Measurements from ENCODE around the gene ACBD4.

GRCh38 chr17:45096926-45097325 lies 38.6 kb upstream of the ACBD4 start:
- no peak for TF ChIP-seq GATA2 (IDR thresholded peaks at IDR 0.05; ENCODE audit: insufficient read depth, insufficient read length, low read depth, low read length)
- TF ChIP-seq CTCF (IDR thresholded peaks at IDR 0.05; ENCODE audit: extremely low read depth in 1 of 2, insufficient read depth in 1 of 2, low read depth in 1 of 2, low read length in 2 of 2): no peak
- TF ChIP-seq POLR2A (IDR thresholded peaks at IDR 0.05; ENCODE audit: low read depth, low read length): no peak
- no peak for TF ChIP-seq POLR2AphosphoS5 (IDR thresholded peaks at IDR 0.05; ENCODE audit: insufficient read depth, low read depth, low read length)
- no peak for TF ChIP-seq EZH2 (IDR thresholded peaks at IDR 0.05; ENCODE audit: borderline replicate concordance, low read depth, low read length, severe bottlenecking)
- TF ChIP-seq MAX (IDR thresholded peaks at IDR 0.05; ENCODE audit: insufficient read depth, insufficient read length): no peak
- TF ChIP-seq JUN (IDR thresholded peaks at IDR 0.05; ENCODE audit: borderline replicate concordance, insufficient read depth, insufficient read length, low read depth): no peak
